ENCODE data around the gene AMIGO1.

GRCh38 chr1:109527098-109527811 is 17.7 kb upstream of the AMIGO1 start:
- TF ChIP-seq POLR2A (IDR thresholded peaks at IDR 0.05) (no peak), POLR2AphosphoS5 (IDR thresholded peaks at IDR 0.05) (no peak)
